Activated CD8-positive, alpha-beta memory T cell treated with anti-CD3 and anti-CD28 coated beads, Interleukin-2, amount 10 ng/mL, durations not matched to agents 7 days and 5 days (primary cell): ENCODE measurements around the gene TBX10. TPM values are rescaled to one million over a fixed set of nuclear protein-coding genes. Genes with fewer than 3 reads are reported as not detected.
A peak's percentile ranks its signal among the peaks of the same experiment; 100 is the strongest.
"Not testable (repeated sequence)": the region's sequence is repeated elsewhere in the genome, so short reads cannot be mapped to it uniquely, and the experiment has no call there.

Source experiments
- ATAC-seq: fragments of 150-1000 bp; cut with Tn5 transposase; one replicate; pipeline ENCODE4 v1.10.0; 2021; ENCODE audit warnings: moderate library complexity
- CTCF ChIA-PET: fragments of 350-600 bp; sonication (Branson Sonifier 250); formaldehyde crosslinking; loops from one replicate; lab custom pipeline; 2021; ENCODE audit warnings: antibody characterized with exemption; lab: Charles Lee
- DNase-seq: peaks from one replicate; pipeline ENCODE4 v3.0.0-alpha.2; 2020
- H3K27ac Mint-ChIP-seq: one replicate; pipeline ENCODE4 v1.8.0; 2021; ENCODE audit warnings: mild to moderate bottlenecking, mixed read lengths
- H3K27me3 Mint-ChIP-seq: one replicate; pipeline ENCODE4 v1.8.0; 2021; ENCODE audit warnings: mixed read lengths
- H3K36me3 Mint-ChIP-seq: one replicate; pipeline ENCODE4 v1.8.0; 2021; ENCODE audit warnings: mild to moderate bottlenecking, mixed read lengths
- H3K4me1 Mint-ChIP-seq: one replicate; pipeline ENCODE4 v1.8.0; 2021; ENCODE audit warnings: mixed read lengths
- H3K4me3 Mint-ChIP-seq: one replicate; pipeline ENCODE4 v1.8.0; 2021; ENCODE audit warnings: mild to moderate bottlenecking, moderate library complexity, mixed read lengths
- H3K9me3 Mint-ChIP-seq: one replicate; pipeline ENCODE4 v1.8.0; 2022; ENCODE audit warnings: low read depth, mixed read lengths
- total RNA-seq, 2 experiments: library from RNA; stranded (reverse); gene quantifications; one replicate each; pipeline ENCODE4 v1.2.3, GENCODE V29; 2021

Gene TBX10
- total RNA-seq, 2 experiments from 2014 or later, result not detected

- H3K27ac Mint-ChIP-seq, result no peak overlapping the region
- H3K9me3 Mint-ChIP-seq, result peaks cover 3% of the 10 kb centered on the region
- H3K36me3 Mint-ChIP-seq, result no peaks in the 10 kb centered on the region
- H3K4me3 Mint-ChIP-seq, result no peak overlapping the region
- H3K27me3 Mint-ChIP-seq, result peaks cover 4% of the 10 kb centered on the region
- DNase-seq (peak; percentile 76), ATAC-seq (peak; percentile 84)
- H3K4me1 Mint-ChIP-seq, result peaks cover 15% of the 10 kb centered on the region
- CTCF ChIA-PET, result interaction anchor here (0.6 to 3.3 kb wide), 5 partner anchors 10 to 19 kb away, joined by 3 to 22 read pairs (median 3); partner anchors contain the start of gene NUDT8
Measured at GRCh38 chr11:67640021-67640757, 626 bp upstream of the TBX10 start.

GRCh38 chr11:67638535-67639437, 777 bp downstream of the TBX10 start:
- Mint-ChIP-seq H3K4me3 (no peak overlapping the region), H3K36me3 (no peaks in the 10 kb centered on the region), H3K4me1 (peaks cover 13% of the 10 kb centered on the region), H3K27me3 (peaks cover 4% of the 10 kb centered on the region), H3K27ac (no peak overlapping the region), H3K9me3 (no peaks in the 10 kb centered on the region)
- ATAC-seq, result no peak
- CTCF ChIA-PET, result interaction anchor here (1.0 to 4.2 kb wide), 6 partner anchors 9 to 58 kb away, joined by 3 to 22 read pairs (median 4); partner anchors contain the start of gene NUDT8
- no peak for DNase-seq

DNA sequence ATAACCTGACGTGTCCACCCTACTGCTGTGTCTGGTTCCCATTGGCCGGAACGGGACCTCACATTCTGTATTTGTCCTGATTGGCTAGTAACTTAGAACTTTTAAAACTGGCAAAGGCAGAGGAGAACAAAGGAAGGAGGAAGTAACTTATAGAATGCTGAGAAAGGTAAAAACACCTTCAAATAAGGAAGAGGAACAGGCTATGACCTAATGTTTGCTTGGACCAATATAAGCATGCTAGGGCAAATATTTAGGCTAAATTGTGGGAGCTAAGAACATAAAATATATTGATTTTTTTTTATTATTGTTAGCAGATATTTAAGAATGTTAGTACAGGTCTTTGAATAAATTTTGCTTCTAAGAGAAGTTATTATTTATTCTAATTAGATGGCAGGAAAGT, 2.1 kb downstream of the TBX10 start:
- H3K9me3 Mint-ChIP-seq, H3K4me3 Mint-ChIP-seq, ATAC-seq, H3K27me3 Mint-ChIP-seq, H3K36me3 Mint-ChIP-seq, DNase-seq, H3K27ac Mint-ChIP-seq: not testable (repeated sequence)
- H3K4me1 Mint-ChIP-seq, result peaks cover 13% of the 10 kb centered on the region
- CTCF ChIA-PET, result interaction anchor here (0.7 to 4.2 kb wide), 3 partner anchors 8 to 21 kb away, joined by 3 to 20 read pairs (median 5); no protein-coding TSS in a partner anchor

- ATAC-seq (no peak), DNase-seq (no peak)
- Mint-ChIP-seq H3K4me1 (peaks cover 13% of the 10 kb centered on the region), H3K27me3 (peaks cover 4% of the 10 kb centered on the region), H3K27ac (no peak overlapping the region), H3K36me3 (no peaks in the 10 kb centered on the region), H3K9me3 (no peaks in the 10 kb centered on the region), H3K4me3 (no peak overlapping the region)
- CTCF ChIA-PET, result interaction anchor here (0.7 to 4.2 kb wide), 4 partner anchors 8 to 22 kb away, joined by 3 to 20 read pairs (median 10); no protein-coding TSS in a partner anchor
Measured at GRCh38 chr11:67636962-67637361, 2.6 kb downstream of the TBX10 start.

- H3K27me3 Mint-ChIP-seq, result peaks cover 4% of the 10 kb centered on the region
- CTCF ChIA-PET, result interaction anchor here (1.1 to 4.2 kb wide), 4 partner anchors 11 to 33 kb away, joined by 4 to 20 read pairs (median 12); partner anchors contain the start of gene ACY3
- no peak overlapping the region for H3K4me3 Mint-ChIP-seq
- DNase-seq (no peak), ATAC-seq (no peak)
- no peaks in the 10 kb centered on the region for H3K9me3 Mint-ChIP-seq
- H3K36me3 Mint-ChIP-seq, result no peaks in the 10 kb centered on the region
- peaks cover 18% of the 10 kb centered on the region for H3K4me1 Mint-ChIP-seq
- no peak overlapping the region for H3K27ac Mint-ChIP-seq
Measured at GRCh38 chr11:67635231-67635521, 4.4 kb downstream of the TBX10 start.

DNA sequence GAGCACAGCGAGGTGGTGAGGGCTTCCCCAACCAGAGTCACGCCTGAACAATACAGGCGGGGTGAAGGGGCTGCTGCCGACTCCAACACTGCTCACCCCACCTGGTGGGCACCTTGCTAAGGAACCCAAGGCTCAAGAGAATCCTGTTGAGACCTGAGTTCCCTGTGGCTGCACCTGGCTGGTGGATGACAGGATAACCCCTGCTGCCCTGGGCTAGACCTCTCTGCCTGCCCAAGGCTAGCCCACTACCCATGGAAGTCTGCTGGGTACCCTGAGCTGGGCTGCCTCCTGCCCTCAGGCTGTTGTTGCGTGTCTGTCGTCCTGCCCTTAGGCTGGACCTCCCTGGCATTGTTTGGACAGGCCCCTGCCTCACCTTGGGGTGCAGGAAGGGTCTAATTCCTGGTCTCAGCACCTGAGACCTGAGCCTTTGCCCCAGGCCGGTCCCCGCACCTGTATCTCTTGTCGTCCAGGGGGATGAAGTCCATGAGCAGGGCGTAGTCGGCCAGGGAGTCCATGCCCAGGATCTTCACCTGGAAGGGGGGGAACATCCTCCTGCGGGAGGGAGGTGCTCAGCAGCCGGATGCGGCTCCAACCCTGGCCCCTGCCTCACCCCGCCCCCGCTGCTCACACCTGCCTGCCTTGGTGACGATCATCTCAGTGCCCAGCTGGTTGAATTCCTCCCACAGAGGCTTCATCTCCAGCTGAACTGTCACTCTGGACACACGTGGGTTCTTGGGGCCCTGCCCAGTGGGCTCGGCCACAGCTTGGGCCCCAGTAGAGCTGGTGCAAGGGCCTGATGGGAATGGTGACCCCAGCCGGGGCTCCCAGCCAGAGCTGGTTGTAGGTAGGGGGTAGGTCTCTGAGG, 5.0 kb downstream of the TBX10 start:
- CTCF ChIA-PET, result interaction anchor here (1.7 to 8.4 kb wide), 3 partner anchors 12 to 17 kb away, joined by 5 to 157 read pairs (median 18); partner anchors contain the start of gene ACY3
- H3K4me1 Mint-ChIP-seq, result peaks cover 16% of the 10 kb centered on the region
- ATAC-seq, result no peak
- no peaks in the 10 kb centered on the region for H3K36me3 Mint-ChIP-seq
- H3K9me3 Mint-ChIP-seq, result no peaks in the 10 kb centered on the region
- no peak for DNase-seq
- H3K27me3 Mint-ChIP-seq, result peaks cover 4% of the 10 kb centered on the region
- H3K4me3 Mint-ChIP-seq, result no peak overlapping the region
- H3K27ac Mint-ChIP-seq, result no peak overlapping the region

GRCh38 chr11:67633758-67634365, 5.7 kb downstream of the TBX10 start:
- CTCF ChIA-PET, result interaction anchor here (7.0 to 8.4 kb wide), 2 partner anchors 14 to 25 kb away, joined by 132 to 157 read pairs; partner anchors contain the start of gene ACY3
- H3K27ac Mint-ChIP-seq, result no peak overlapping the region
- DNase-seq (no peak), ATAC-seq (no peak)
- no peaks in the 10 kb centered on the region for H3K9me3 Mint-ChIP-seq
- peaks cover 4% of the 10 kb centered on the region for H3K27me3 Mint-ChIP-seq
- H3K4me1 Mint-ChIP-seq, result peaks cover 18% of the 10 kb centered on the region
- no peaks in the 10 kb centered on the region for H3K36me3 Mint-ChIP-seq
- H3K4me3 Mint-ChIP-seq, result no peak overlapping the region

- DNase-seq (no peak), ATAC-seq (no peak)
- Mint-ChIP-seq H3K9me3 (no peaks in the 10 kb centered on the region), H3K4me3 (no peak overlapping the region), H3K4me1 (peaks cover 23% of the 10 kb centered on the region), H3K27ac (no peak overlapping the region), H3K27me3 (no peaks in the 10 kb centered on the region), H3K36me3 (no peaks in the 10 kb centered on the region)
- CTCF ChIA-PET, result interaction anchor here (7.0 to 8.4 kb wide), 2 partner anchors 15 to 26 kb away, joined by 132 to 157 read pairs; partner anchors contain the start of gene ACY3
Measured at GRCh38 chr11:67632982-67633755, 6.4 kb downstream of the TBX10 start.

DNA sequence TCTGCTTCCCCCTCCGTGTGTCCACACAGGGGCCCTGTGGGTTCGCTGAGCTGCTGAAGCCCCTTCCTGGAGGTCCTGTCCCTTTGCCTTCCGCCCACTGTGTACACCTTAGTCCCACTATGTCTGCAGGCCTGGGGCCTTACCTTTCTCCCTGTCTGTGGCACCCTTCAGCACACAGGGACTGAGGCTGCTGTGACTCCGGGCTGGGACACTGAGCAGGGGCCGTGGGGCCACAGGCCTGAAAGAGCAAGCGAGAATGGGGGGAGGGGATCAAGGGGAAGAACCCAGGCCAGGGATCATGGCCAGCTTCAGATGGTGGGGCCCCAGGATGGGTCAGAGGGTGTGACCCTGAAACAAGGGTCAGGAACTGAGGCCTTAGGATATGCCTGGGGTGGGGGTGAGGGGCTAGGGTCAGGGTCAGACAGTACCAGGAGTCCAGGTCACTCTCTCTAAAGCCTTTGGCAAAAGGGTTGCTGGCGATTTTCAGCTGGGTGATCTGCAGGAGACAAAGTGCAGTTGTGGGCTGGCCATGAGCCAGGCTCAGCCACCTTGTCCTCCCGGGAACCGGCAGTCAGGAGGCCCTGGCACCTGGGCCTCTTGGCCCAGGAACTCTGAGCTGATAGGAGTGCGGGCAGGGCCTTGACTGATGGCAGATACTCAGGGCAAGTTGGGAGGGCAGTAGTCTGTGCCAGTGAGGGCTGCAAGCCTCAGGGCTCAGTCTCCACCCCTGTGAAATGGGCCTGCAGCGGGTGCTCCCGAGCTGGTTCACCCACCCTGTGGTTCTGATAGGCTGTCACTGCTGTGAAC, 7.2 kb downstream of the TBX10 start:
- DNase-seq (no peak), ATAC-seq (no peak)
- Mint-ChIP-seq H3K36me3 (no peaks in the 10 kb centered on the region), H3K4me3 (no peak overlapping the region), H3K9me3 (no peaks in the 10 kb centered on the region), H3K4me1 (peaks cover 22% of the 10 kb centered on the region), H3K27ac (no peak overlapping the region), H3K27me3 (no peaks in the 10 kb centered on the region)
- CTCF ChIA-PET, result interaction anchor here (4.9 to 8.4 kb wide), 4 partner anchors 16 to 81 kb away, joined by 16 to 157 read pairs (median 122); partner anchors contain the start of gene ACY3

GRCh38 chr11:67631853-67632174, 7.7 kb downstream of the TBX10 start:
- Mint-ChIP-seq H3K27ac (no peak overlapping the region), H3K36me3 (no peaks in the 10 kb centered on the region), H3K4me1 (peaks cover 16% of the 10 kb centered on the region), H3K4me3 (no peak overlapping the region), H3K9me3 (no peaks in the 10 kb centered on the region), H3K27me3 (no peaks in the 10 kb centered on the region)
- DNase-seq, result no peak
- no peak for ATAC-seq
- CTCF ChIA-PET, result interaction anchor here (4.0 to 8.4 kb wide), 5 partner anchors 17 to 82 kb away, joined by 16 to 157 read pairs (median 111); partner anchors contain the start of gene ACY3

GRCh38 chr11:67631411-67631810, 8.2 kb downstream of the TBX10 start:
- no peak overlapping the region for H3K27ac Mint-ChIP-seq
- CTCF ChIA-PET, result interaction anchor here (3.5 to 8.4 kb wide), 6 partner anchors 8 to 82 kb away, joined by 16 to 157 read pairs (median 68); partner anchors contain the start of genes ACY3 and TBX10
- no peaks in the 10 kb centered on the region for H3K9me3 Mint-ChIP-seq
- no peak for ATAC-seq
- H3K4me3 Mint-ChIP-seq, result no peak overlapping the region
- no peak for DNase-seq
- H3K4me1 Mint-ChIP-seq, result peaks cover 13% of the 10 kb centered on the region
- H3K36me3 Mint-ChIP-seq, result no peaks in the 10 kb centered on the region
- no peaks in the 10 kb centered on the region for H3K27me3 Mint-ChIP-seq
